HG02885 (cell line): Measurements from ENCODE around the gene CASP1.
A peak's percentile ranks its signal among the peaks of the same experiment; 100 is the strongest.
"Not testable (repeated sequence)": the region's sequence is repeated elsewhere in the genome, so short reads cannot be mapped to it uniquely, and the experiment has no call there.

Experiments
- ATAC-seq: cut with Tn5 transposase; IDR thresholded peaks from one replicate; pipeline ENCODE4 v1.9.1; 2021; ENCODE audit warnings: mild to moderate bottlenecking; ENCODE audit not compliant: unreplicated experiment, poor library complexity

The CASP1 gene

GRCh38 chr11:105034813-105035620, at the start of gene CASP1:
CASP1 (minus strand) TSS chr11:105035144; CDS start chr11:105035113, 31 bp downstream.
- peak; percentile 97 for ATAC-seq

GRCh38 chr11:105081412-105082150, 46.6 kb upstream of the CASP1 start:
- no peak for ATAC-seq

- not testable (repeated sequence) for ATAC-seq
These were observed 45.4 kb upstream of the CASP1 start for GRCh38 chr11:105080171-105080906.

- ATAC-seq, result no peak
These were observed 43.3 kb upstream of the CASP1 start for GRCh38 chr11:105078283-105078682.

- not testable (repeated sequence) for ATAC-seq
These were observed 42.3 kb upstream of the CASP1 start for GRCh38 chr11:105077141-105077790.

GRCh38 chr11:105074166-105074530, 39.2 kb upstream of the CASP1 start:
- no peak for ATAC-seq

GRCh38 chr11:105073456-105074165, 38.7 kb upstream of the CASP1 start:
- ATAC-seq, result no peak

- not testable (repeated sequence) for ATAC-seq
These were observed 37.1 kb upstream of the CASP1 start for GRCh38 chr11:105072080-105072479.

- no peak for ATAC-seq
These were observed 36.3 kb upstream of the CASP1 start for GRCh38 chr11:105071089-105071732.

- no peak for ATAC-seq
These were observed 35.4 kb upstream of the CASP1 start for GRCh38 chr11:105070306-105070705.

- ATAC-seq, result not testable (repeated sequence)
These were observed 34.8 kb upstream of the CASP1 start for GRCh38 chr11:105069749-105070148.

GRCh38 chr11:105063245-105063941, 28.4 kb upstream of the CASP1 start:
- ATAC-seq, result not testable (repeated sequence)

- ATAC-seq, result no peak
These were observed 22.5 kb upstream of the CASP1 start for GRCh38 chr11:105057432-105057831.

- no peak for ATAC-seq
These were observed 21.5 kb upstream of the CASP1 start for GRCh38 chr11:105056446-105056845.

- no peak for ATAC-seq
These were observed 20.0 kb upstream of the CASP1 start for GRCh38 chr11:105054723-105055493.

GRCh38 chr11:105052487-105052886, 17.5 kb upstream of the CASP1 start:
- no peak for ATAC-seq

GRCh38 chr11:105051559-105051958, 16.6 kb upstream of the CASP1 start:
- no peak for ATAC-seq

GRCh38 chr11:105049481-105049880, 14.5 kb upstream of the CASP1 start:
- ATAC-seq, result no peak
